Measurements from ENCODE around the gene SEMA6C.

DNA sequence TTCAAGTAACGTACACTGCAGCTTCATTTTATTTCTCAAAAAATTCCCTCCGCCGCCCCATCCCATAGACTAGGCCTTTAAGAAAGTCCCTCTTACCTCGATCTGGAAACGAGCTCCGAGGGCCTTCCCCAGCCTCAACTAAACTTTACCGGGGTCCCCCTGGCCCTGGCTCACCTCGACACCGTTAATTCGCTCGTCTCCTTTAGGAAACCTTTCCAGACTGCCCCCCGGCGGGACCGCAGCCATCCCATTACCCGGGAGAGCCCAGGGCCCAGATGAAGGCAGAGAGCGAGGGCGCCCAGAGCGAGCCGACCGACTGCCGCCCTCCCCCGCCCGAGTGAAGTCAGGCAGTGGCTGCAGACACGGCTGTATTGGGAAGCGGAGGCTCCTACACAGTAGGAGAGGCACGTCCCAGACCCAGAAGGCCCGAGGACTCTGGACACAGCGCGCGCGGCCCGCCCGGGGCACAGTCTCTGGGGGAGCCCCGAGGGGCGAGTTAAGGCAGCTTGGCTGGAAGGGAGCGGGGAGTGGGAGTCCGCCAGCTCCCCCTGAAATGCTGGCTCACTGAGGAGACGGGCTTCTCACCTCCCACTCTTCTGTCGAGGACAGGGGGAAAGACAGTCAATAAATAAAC lies 14.6 kb downstream of the SEMA6C start:
- TF ChIP-seq, protein P1, sequence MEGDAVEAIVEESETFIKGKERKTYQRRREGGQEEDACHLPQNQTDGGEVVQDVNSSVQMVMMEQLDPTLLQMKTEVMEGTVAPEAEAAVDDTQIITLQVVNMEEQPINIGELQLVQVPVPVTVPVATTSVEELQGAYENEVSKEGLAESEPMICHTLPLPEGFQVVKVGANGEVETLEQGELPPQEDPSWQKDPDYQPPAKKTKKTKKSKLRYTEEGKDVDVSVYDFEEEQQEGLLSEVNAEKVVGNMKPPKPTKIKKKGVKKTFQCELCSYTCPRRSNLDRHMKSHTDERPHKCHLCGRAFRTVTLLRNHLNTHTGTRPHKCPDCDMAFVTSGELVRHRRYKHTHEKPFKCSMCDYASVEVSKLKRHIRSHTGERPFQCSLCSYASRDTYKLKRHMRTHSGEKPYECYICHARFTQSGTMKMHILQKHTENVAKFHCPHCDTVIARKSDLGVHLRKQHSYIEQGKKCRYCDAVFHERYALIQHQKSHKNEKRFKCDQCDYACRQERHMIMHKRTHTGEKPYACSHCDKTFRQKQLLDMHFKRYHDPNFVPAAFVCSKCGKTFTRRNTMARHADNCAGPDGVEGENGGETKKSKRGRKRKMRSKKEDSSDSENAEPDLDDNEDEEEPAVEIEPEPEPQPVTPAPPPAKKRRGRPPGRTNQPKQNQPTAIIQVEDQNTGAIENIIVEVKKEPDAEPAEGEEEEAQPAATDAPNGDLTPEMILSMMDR (conservative IDR thresholded peaks at IDR 0.05 in 1 of 2, IDR thresholded peaks at IDR 0.05 in 1 of 2; ENCODE audit: extremely low read depth in 1 of 2, insufficient read depth in 1 of 2, low read depth in 1 of 2, low read length in 2 of 2): no peak
- TF ChIP-seq EZH2 (IDR thresholded peaks at IDR 0.05; ENCODE audit: borderline replicate concordance, low read length): peak; percentile 20
